ENCODE data around the gene MPP1.
"Not testable (repeated sequence)": the region's sequence is repeated elsewhere in the genome, so short reads cannot be mapped to it uniquely, and the experiment has no call there.

The MPP1 gene

DNA sequence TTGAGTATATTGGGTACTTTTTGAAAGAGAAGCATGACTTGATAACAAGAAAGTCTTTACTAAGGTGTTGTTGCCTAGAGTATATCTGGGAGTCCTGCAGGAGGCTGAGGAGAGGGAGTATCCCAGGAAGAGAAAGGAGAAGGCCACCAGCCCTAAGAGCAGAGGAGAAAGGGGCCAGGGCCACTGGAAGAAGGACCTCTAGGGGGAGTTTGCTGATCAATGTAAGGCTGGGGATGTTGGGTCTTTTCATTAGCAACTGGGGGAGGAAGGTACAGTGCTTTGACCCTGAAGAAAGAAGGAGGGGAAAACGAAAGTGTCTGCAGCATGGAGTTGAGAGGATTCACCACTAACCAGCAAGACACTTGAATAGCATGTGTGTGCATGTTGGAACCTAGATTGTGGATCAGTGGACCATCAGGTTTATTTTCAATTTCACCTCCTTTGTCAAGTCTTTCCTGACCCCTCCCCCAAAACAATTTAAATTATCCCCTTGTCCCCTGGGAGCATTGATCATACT, 24.7 kb upstream of the MPP1 start:
- ChIA-PET POLR2A (no interaction called here), CTCF (no interaction called here)
- no peak for DNase-seq (ENCODE audit: extremely low spot score)
- TF ChIP-seq FOXM1 (IDR thresholded peaks at IDR 0.05; ENCODE audit: borderline replicate concordance) (no peak), L3MBTL2 (conservative IDR thresholded peaks at IDR 0.05) (no peak), HDGF (IDR thresholded peaks at IDR 0.05; ENCODE audit: borderline replicate concordance) (no peak)

DNA sequence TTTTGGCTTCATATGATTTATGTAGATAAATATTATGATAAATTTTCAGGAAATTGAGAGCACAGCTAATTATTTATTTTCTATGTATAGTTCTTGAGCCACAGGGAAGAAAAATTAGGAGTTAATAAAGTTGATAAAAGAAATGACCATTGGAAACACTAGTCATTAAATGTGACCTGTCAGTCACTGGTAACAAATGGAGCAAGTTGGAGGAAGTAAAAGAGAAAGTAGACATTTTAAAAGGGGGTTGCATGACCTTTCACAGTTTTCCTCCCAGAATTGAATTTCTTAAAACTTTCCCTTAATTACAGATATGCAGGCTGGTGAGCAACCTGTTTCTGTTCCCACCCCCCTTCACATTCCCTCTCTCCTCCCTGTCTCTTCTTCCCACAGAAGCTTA, 23.8 kb upstream of the MPP1 start:
- no peak for DNase-seq (ENCODE audit: extremely low spot score)
- POLR2A ChIA-PET: no interaction called here
- CTCF ChIA-PET: no interaction called here
- no peak for TF ChIP-seq SP1 (IDR thresholded peaks at IDR 0.05)
- TF ChIP-seq BHLHE40 (IDR thresholded peaks at IDR 0.05; ENCODE audit: borderline replicate concordance): no peak
- TF ChIP-seq CTBP1 (IDR thresholded peaks at IDR 0.05; ENCODE audit: borderline replicate concordance): no peak
- no peak for TF ChIP-seq NFRKB (IDR thresholded peaks at IDR 0.05)
- TF ChIP-seq, protein P1, sequence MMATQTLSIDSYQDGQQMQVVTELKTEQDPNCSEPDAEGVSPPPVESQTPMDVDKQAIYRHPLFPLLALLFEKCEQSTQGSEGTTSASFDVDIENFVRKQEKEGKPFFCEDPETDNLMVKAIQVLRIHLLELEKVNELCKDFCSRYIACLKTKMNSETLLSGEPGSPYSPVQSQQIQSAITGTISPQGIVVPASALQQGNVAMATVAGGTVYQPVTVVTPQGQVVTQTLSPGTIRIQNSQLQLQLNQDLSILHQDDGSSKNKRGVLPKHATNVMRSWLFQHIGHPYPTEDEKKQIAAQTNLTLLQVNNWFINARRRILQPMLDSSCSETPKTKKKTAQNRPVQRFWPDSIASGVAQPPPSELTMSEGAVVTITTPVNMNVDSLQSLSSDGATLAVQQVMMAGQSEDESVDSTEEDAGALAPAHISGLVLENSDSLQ (IDR thresholded peaks at IDR 0.05): peak; percentile 14; the same call in 1 of the 2 replicates

DNA sequence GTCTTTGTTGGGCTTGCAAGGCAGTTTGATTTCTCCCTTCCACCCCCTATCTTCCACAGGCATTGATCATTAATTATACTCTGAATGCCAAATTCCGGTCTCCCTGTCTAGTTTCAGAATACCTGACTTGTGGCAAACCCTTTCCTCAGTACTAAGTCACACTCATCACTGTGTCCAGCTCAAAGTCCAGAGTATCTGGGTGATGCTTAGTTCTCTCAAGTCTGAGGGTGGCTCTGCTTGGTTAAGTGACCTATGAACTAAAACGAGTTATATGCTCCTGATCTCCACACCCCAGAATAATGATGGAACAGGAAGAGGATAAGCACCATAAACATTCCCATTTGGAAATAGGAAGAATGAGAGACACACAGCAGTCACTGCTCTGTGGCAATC, 22.7 kb upstream of the MPP1 start:
- TF ChIP-seq NFRKB (IDR thresholded peaks at IDR 0.05) (no peak), FOXA1 (IDR thresholded peaks at IDR 0.05) (no peak), BHLHE40 (IDR thresholded peaks at IDR 0.05; ENCODE audit: borderline replicate concordance) (no peak), SUZ12 (IDR thresholded peaks at IDR 0.05) (no peak), LEF1 (IDR thresholded peaks at IDR 0.05; ENCODE audit: borderline replicate concordance) (no peak), FOXM1 (IDR thresholded peaks at IDR 0.05; ENCODE audit: borderline replicate concordance) (no peak), FOXK2 (IDR thresholded peaks at IDR 0.05) (no peak), L3MBTL2 (conservative IDR thresholded peaks at IDR 0.05) (no peak), SP1 (IDR thresholded peaks at IDR 0.05) (no peak), CTBP1 (IDR thresholded peaks at IDR 0.05; ENCODE audit: borderline replicate concordance) (no peak), ZNF384 (IDR thresholded peaks at IDR 0.05) (no peak)
- ChIA-PET POLR2A (no interaction called here), CTCF (no interaction called here)
- DNase-seq (ENCODE audit: extremely low spot score): no peak

DNA sequence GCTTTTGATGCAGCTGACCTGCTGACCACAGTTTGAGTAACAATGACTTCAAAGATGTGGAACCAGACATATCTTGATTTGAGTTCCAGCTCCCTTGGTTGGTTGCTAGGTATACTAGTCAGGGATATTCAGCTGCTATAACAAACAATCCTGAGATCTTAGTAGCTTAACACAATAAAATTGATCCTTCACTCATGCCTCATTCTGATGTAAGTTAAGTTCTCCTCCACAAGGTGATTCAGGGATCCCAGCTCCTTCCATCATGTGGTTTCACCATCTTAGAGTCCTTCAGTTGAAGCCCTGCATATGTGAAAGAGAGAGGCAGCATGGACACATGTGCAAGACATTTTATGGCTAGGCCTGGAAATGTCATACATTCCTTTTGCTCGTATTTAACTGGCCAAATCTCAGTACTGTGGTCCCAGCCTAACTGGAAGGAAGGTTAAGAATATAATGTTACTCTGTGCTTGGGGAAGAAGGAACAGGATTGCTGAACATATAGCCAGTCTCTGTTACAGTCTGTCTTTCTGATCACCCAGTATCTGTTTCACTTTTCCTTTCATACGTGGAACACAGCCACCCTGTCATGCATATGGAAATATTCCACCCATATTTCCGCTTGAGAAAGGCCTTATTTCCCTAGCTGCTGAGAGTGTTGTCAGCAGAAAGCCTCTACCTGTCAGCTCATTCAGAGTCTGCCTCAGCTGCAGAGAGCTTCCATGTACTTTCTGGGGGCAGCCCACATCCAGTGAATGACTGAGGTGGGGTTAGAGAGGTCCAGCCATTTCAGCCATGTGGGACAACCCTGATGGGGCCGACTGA, 22.1 kb upstream of the MPP1 start:
- TF ChIP-seq NFRKB (IDR thresholded peaks at IDR 0.05): no peak
- TF ChIP-seq TARDBP (IDR thresholded peaks at IDR 0.05): no peak
- no peak for TF ChIP-seq CTBP1 (IDR thresholded peaks at IDR 0.05; ENCODE audit: borderline replicate concordance)
- no peak for TF ChIP-seq SUZ12 (IDR thresholded peaks at IDR 0.05)
- no peak for TF ChIP-seq LEF1 (IDR thresholded peaks at IDR 0.05; ENCODE audit: borderline replicate concordance)
- TF ChIP-seq L3MBTL2 (conservative IDR thresholded peaks at IDR 0.05): no peak
- no peak for TF ChIP-seq FOXA1 (IDR thresholded peaks at IDR 0.05)
- no peak for TF ChIP-seq ELF4 (IDR thresholded peaks at IDR 0.05)
- TF ChIP-seq SP1 (IDR thresholded peaks at IDR 0.05): no peak
- no peak for TF ChIP-seq FOXM1 (IDR thresholded peaks at IDR 0.05; ENCODE audit: borderline replicate concordance)
- no peak for TF ChIP-seq BHLHE40 (IDR thresholded peaks at IDR 0.05; ENCODE audit: borderline replicate concordance)
- TF ChIP-seq ARNT (IDR thresholded peaks at IDR 0.05): no peak
- TF ChIP-seq ZNF384 (IDR thresholded peaks at IDR 0.05): no peak
- no peak for TF ChIP-seq HDGF (IDR thresholded peaks at IDR 0.05; ENCODE audit: borderline replicate concordance)
- TF ChIP-seq, protein P1 (IDR thresholded peaks at IDR 0.05): no peak
- TF ChIP-seq FOXK2 (IDR thresholded peaks at IDR 0.05): no peak
- POLR2A ChIA-PET: no interaction called here
- no peak for DNase-seq (ENCODE audit: extremely low spot score)
- CTCF ChIA-PET: no interaction called here

DNA sequence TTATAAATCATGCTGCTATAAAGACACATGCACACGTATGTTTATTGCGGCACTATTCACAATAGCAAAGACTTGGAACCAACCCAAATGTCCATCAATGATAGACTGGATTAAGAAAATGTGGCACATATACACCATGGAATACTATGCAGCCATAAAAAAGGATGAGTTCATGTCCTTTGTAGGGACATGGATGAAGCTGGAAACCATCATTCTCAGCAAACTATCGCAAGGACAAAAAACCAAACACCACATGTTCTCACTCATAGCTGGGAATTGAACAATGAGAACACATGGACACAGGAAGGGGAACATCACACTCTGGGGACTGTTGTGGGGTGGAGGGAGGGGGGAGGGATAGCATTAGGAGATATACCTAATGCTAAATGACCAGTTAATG, 20.3 kb upstream of the MPP1 start:
- DNase-seq (ENCODE audit: extremely low spot score); POLR2A ChIA-PET; CTCF ChIA-PET: not testable (repeated sequence)

DNA sequence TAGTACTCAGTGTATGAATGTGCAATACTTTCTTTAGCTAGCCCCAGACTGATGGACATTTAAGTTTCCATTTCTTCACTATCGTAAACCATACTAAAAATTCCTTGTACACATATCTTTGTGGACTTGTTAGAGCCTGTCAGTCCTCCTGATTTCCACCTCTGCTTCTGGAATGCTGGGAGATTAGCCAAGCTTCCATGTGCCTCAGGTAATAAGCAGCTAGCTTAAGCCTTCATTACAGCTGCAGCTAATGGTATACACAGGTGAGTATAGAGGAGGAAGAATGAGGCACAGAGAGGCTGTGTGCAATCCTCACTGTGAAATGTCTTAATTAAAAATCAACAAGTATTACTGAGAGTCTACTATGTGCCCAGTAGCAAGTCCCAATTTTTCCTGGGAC, 19.4 kb upstream of the MPP1 start:
- no peak for DNase-seq (ENCODE audit: extremely low spot score)
- ChIA-PET POLR2A (no interaction called here), CTCF (no interaction called here)
- TF ChIP-seq SP1 (IDR thresholded peaks at IDR 0.05) (no peak), FOXK2 (IDR thresholded peaks at IDR 0.05) (no peak), BHLHE40 (IDR thresholded peaks at IDR 0.05; ENCODE audit: borderline replicate concordance) (no peak), ARNT (IDR thresholded peaks at IDR 0.05) (no peak), TARDBP (IDR thresholded peaks at IDR 0.05) (no peak), LEF1 (IDR thresholded peaks at IDR 0.05; ENCODE audit: borderline replicate concordance) (no peak)

DNA sequence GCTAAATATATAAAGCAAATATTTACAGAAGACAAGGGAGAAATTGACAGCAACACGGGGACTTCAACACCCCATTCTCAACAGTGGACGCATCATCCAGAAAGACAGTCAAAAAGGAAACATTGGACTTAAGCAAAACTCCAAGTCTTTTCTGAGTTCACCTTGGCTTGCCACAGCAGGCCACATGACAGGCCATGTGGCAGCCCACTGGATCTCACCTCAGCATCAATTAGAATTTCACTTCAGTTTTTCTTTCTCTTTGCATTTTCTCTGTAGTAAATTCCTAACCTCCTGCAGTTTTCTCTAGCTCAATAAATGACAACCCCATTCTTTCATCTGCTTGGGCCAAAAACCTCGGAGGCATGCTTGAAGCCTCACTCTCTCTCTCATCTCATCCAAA, 16.7 kb upstream of the MPP1 start:
- TF ChIP-seq FOXA1 (IDR thresholded peaks at IDR 0.05) (no peak), ZNF384 (IDR thresholded peaks at IDR 0.05) (no peak), ARNT (IDR thresholded peaks at IDR 0.05) (no peak), HDGF (IDR thresholded peaks at IDR 0.05; ENCODE audit: borderline replicate concordance) (no peak), LEF1 (IDR thresholded peaks at IDR 0.05; ENCODE audit: borderline replicate concordance) (no peak), FOXM1 (IDR thresholded peaks at IDR 0.05; ENCODE audit: borderline replicate concordance) (no peak), CTBP1 (IDR thresholded peaks at IDR 0.05; ENCODE audit: borderline replicate concordance) (no peak), FOXK2 (IDR thresholded peaks at IDR 0.05) (no peak), L3MBTL2 (conservative IDR thresholded peaks at IDR 0.05) (no peak)
- TF ChIP-seq, protein P1 (IDR thresholded peaks at IDR 0.05): no peak
- POLR2A ChIA-PET: no interaction called here
- DNase-seq (ENCODE audit: extremely low spot score): no peak

More for the DNA sequence above, 16.7 kb upstream of the MPP1 start:
- CTCF ChIA-PET: no interaction called here

All from HEK293T (cell line).